GM19238 (cell line): ENCODE data around the gene RBMS1.

Experiments
- DNase-seq: peaks from one replicate; pipeline ENCODE4 v3.0.0; 2011; ENCODE audit warnings: low spot score; ENCODE audit not compliant: insufficient read length

Gene RBMS1

DNA sequence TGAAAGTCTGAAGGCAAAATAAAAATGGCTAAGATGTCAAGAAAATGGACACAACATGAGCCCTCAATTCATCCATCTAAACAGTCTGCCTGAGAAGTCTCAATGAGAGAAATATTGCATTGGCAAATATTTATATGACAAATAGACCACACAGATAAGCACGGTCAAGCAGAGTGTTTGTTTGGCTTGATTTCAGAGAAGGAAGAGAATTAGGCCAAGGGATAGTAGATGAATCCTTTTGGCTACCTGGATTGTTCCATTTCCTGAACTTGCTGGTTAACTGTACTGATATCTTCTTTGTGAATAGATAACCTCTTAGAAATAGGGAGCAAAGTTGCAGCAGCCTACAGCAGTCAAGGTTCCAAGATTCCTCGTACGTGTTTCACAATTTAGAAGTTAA is 129.6 kb downstream of the RBMS1 start:
- no peak for DNase-seq

DNA sequence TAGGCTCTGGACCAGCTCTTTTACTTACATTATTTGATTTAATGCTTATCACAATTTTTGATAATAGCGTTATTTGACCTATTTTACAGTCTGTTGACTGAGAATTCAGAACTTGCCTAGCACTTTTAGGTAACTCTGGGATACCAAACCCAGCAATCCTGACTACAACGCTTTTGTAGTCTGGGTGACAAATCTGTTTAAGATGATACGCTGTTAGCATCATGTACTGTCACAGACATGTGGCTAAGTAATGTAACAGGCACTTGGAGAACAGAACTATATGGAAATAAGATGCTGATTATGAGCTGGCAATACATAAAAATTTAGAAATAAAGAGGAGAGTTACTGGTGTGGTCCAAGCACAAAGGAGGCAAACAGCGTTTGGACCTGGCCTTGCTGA is 130.6 kb downstream of the RBMS1 start:
- DNase-seq = no peak

DNA sequence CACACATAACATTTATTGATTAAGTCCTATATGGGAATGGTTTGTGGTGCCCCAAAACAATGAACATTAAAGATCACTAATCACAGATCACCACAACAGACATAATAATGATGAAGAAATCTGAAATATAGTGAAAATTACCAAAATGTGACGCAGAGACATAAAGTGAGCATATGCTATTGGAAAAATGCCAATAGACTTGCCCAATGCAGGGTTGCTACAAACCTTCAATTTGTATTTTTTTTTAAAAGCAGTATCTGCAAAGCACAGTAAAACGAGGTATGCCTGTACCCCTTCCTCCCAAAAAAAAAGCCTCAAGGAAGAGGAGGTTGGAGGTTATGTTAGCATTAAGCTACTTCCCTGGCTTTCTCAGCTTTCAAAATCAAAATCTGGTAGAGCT is 131.1 kb downstream of the RBMS1 start:
- no peak for DNase-seq

DNA sequence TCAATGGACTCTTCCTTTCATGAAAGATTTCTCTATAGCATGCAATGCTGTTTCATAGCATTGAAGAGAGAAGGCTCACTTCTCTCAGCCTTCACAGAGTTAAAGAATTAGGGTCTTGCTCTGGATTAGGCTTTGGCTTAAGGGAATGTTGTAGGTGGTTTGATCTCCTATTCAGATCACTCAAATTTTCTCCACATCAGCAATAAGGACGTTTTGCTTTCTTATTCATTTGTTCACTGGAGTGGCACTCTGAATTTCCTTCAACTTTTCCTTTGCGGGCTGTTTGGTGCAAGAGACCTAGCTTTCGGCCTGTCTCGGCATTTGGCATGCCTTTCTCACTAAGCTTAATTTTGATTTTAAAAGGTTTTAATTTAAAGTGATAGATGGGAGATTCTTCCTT is 131.6 kb downstream of the RBMS1 start:
- DNase-seq = no peak

DNA sequence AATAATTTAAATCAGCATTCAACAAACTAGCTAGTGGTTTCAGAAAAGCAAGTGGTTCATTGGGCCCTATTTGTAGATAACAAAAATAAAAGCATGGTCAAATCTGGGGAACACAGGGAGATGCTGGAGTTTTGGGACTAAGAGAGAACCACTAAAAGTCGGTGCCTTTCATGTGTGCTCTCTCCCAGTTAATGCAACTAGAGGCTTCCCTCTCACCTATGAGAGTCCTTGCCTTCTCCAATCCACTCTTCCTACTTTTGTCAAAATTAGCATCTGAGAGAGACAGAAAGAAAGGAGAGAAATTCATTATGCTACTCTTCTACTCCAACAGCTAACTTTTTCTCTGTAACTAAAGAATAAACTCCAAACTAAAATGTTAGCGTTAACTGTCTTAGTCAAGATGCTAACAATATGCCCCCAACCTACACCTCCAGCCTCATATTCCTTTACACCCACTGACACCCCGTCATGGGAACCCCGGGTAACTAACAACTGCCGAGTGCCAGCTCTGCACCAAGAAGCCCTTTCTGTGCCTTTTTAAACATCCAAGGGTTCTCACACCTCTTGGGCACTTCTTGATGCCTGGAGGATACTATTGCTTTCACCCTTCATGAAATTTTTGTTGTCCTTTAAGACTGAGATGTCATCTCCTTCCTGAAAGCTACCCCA is 133.4 kb downstream of the RBMS1 start:
- no peak for DNase-seq

DNA sequence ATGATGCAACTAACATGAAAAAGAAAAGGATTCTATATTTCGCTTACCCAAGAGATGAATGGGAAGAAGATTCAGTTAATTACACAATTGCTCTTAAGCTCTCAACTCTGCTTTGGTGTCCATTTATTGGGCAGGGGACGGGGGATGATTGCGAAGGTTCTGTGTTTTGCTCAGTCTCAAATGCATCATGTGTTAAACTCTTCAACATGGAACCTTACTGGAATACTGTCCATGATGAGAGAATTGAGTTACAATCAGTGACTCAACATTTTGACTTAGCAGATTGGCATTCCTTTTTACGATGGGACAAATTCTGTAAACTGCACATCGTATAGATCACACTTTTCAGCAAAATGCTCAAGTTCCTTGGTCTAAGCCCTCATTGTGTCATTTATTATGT is 135.6 kb downstream of the RBMS1 start:
- no peak for DNase-seq

DNA sequence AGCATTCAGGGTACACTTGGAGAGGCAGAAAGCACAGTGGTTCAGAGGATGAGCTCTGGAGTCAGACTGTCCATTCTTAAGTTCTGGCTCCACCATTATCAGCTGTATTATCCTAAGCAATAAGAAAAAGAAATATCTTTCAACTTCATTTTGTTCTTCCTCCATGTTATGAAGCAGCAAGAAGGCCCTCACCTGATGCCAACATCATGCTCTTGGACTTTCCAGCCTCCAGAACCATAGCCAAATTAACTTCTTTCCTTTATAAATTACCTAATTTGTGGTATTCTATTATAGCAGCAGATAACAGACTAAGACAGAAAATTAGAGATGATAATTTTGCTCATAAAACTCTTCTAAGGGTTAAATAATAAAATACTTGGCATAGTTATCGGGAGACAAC is 137.1 kb downstream of the RBMS1 start:
- DNase-seq = no peak

DNA sequence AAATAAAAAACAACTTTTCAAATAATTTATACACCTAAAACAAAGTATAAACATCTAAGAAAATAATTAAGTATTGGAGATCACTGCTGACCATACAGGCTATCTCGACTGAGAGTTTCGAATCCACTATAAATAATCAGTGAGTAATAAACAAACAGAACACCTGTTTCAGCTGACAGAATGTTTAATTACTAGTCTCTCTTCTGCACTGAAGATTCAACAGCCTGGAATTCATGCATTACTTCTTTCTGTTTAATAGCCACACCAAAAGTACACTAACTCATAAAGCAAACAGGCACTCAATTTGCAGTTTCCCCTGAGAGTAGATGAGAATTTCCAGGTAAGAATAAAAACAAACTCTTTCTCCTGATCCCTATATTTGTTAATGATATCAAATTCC is 138.5 kb downstream of the RBMS1 start:
- no peak for DNase-seq

DNA sequence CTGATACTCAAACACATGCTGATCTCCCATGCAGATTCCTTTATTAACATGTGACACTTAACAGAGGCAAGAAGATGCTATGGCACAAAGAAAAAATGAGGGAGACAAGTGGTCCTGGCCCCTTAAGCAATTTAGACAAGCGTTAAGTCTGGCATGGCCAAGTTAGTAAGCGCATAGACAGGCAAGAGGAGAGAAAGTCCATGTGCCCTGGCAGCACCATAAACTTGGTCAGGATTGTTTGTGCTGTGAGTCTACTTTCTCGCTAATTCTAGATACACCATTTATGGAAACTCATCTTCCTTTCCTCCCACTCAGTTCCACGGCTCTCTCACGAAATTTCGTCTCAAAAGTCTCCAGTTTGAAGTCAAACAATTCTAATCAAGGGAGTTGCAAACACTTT is 138.9 kb downstream of the RBMS1 start:
- no peak for DNase-seq

DNA sequence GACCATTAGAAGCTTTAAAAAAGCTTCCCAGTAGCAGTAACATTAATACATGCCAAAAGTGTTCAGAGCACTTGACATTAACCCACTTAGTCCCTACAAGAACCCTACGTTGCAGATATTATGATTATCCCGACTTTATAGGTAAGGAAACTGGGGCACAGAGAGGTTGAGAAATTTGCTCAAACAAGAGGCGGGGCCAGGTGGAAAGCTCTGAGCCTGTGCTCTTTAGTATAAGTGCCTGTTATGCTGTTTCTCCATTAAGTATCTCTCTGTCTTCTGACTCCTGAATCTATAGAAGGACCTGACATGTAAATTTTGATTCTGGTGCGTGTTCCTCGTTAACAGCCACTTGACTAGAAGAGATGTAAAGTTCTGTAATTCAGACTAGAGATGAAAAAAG is 139.8 kb downstream of the RBMS1 start:
- DNase-seq = no peak

DNA sequence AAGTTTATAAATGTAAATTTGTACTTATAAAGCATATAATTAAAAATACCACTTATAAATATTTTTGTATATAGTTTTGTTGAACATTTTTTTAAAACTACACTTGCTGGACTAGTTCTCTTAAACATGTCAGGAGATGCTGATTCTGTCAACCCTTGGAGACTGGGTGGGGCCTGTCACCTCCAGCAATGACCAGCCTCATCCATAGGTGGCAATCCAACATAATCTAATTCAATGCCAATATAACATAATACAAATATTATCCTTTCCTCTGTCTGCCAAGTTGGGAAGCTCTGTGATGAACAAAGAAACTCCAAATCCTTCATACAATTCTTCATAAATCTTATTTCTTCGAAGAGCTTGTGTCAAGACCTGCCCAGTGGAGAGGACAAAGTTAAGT is 140.4 kb downstream of the RBMS1 start:
- DNase-seq = no peak

DNA sequence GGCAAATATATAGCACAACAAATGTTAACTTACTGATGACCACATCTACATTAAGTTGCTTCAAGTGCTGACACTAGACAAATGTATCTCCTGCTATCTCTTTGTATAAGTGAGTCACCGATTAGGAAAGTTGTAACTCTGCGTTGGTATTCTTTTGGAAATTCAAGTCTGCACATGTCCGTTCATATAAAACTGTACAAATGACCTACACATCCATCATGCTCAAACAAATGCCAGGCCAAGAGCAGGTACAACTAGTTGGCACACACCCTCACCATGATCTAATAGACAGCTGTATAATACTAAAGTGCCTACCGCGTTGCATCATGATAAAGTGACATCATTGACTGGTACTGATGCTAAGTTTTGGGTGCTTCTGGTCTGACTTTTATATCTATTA is 141.1 kb downstream of the RBMS1 start:
- DNase-seq = no peak

DNA sequence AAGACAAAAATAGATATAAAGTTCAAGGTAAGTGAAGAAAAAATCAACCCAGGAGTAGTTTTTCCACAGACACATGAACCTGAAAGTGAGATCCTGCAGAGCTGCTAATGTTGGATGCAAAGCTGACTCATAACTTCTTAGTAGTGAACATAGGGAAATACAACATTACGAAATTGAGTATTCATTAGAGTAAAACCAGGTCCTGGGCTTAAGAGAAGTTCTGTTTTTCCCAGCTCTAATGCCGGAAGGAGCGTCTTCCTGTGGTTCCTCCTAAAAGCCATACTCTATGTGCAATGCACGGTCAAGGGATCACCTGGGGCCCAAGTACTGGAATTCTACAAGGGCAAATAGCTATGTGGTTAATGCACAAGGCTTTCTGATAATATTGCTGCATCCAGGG is 141.7 kb downstream of the RBMS1 start:
- no peak for DNase-seq

DNA sequence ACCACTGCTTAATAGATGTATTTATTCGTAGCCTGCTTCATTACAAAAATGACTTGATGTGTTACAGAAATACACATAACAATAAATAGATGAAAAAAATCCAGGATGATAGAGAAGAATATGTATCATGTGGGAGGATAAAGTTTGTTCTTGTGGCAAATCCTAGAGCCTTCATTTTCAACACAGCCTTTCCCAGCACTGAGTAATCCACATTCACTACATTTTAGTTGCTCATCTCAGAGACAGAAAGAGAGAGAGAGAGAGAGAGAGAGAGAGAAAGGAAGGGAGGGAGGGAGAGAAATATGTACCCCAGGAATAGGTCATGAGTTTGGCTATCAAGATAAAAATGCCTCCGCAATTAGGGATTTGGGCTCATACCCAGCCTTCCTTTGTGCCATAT is 144.3 kb downstream of the RBMS1 start:
- DNase-seq = no peak

DNA sequence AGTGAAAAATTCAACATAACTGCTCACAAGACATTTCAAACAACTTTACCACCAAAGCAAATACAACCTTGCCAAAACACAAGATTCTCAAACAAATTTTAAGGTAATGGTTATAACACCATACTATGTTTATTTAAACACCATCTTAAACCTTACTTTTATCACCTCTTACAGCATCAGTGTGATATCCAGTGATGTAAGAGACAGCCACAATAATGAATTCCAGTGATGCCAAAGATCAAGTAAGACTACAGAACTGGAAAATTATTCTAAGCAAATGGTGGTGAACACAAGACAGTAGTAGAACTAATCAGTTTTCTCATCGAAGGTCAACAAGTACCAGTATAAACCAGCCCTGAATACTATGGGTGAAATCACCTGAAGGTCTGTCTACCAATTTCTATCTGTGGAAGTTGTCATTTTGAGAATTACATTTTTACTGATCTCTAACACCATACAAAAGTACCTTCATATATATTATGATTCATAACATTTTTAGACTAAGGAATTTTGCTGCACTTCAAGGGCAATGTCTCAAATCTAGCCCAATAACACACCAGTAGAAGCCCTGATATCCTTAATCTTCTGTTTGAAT is 146.2 kb downstream of the RBMS1 start:
- DNase-seq = no peak

DNA sequence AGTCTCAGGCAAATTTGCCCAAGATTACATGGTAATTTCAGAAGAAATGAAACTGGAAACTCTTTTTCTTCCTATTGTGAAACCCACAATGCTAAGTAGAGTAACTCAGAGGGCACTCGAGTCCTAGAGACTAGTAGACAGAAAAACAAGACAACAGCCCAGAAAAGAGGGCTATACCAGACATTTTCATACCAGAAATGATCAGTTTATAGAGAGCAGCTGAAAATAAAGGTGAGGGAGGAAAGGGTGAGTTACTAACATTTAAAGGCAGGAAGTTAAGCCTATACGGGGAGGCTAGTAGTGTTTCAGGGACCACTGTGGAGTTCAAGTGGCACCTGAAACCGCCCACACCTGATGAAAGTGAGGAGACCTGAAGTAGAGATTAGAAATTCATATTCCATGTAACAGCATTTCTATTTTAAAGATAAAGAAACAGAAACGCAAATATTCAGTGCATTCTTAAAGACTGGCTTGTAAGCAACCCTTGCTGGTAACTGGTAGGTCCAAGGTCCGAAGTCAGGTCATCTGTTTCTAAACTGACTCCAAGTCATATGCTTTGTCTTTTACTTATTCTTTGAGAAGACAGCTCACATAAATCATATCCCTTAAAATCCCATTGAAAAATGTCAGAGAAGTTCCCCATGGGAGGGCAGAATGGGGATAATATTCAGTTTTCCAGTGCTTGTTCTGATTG is 148.4 kb downstream of the RBMS1 start:
- DNase-seq = no peak

DNA sequence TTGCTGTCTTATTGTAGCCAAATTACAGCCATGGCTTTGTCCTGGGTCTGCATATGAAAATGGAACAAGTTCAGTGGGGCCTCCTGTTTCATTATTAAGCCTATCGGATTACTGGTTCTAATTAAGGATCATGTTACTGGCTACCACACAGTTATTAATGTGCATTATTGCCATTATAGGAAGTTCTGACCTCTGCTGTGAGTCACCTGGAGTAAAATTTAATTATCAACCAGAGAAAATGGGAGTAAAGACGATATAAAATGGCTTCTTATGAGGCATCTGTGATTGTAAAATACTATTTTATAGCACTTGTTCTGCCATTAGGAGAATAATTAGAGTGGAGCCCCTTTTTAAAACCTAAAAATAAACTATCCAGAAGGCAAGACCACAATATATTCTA is 150.2 kb downstream of the RBMS1 start:
- DNase-seq = no peak

DNA sequence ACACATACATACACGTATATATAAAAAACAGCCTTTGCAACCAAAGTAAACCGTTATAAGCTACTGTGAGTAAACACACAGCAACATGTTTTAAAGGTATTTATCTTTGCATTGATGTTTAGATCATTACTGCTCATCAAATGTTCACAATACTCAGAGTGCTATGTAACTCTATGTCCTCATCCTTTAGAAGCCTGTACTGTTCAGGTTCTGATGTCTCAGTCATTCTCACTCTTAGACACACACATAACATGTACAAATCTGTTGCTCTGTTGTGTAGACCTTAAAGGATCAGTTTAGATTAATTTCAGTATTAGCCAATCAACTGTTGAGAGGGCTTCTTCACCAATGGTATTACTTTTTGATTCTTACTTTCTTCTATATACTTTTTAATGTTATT is 153.9 kb downstream of the RBMS1 start:
- DNase-seq = no peak

DNA sequence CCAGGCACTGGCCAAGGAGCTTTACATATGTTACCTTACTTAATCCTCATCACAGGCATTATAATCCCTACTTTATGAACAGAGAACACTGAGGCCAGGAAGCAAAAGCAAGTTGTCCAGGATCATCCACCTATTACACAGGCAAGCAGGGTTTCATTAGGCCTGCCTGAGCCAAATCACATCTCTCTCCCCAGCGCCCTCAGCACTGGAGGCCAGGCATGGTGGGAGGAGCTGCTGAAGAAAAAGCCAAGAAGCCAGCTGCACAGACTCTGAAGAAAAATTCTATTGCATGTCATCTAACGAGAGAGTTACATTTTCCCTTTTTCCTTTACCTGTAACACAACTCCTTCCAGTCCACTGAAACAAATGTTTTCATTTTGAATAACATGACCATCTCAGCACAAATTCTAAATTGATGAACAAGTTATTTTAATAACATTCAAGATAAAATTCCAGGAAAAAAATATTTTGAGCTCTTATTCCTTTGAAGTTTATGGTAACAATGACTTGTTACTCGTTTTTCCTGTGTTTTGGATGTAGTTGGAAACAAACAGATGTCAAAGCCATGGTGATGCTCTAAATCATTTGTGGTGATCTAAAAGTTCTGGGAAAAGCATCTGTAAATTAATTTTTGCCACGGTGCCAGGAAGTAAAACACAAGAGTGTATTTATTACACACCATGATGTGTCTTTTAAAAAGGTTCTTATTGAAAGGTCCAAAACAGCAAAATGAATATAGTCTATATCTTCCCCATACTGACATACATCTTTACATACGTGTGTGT is 154.5 kb downstream of the RBMS1 start:
- no peak for DNase-seq

DNA sequence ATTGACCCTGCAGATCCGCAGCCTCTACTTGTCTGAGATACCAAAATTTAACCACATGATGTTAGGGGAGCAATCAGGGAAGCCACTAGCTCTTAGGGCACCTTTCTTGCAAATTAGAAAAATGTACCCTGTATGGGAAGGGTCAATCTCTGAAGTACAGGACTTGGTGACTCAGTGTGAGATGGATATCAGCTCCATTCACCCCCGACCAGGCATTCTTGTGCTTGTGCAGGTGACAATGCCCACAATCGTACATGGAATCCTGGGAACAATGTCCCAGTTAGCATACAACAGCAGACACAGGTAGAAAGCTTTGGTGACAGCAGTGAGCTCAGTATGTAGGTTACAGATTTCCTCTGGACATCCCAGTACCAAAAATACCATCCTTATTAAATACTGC is 155.9 kb downstream of the RBMS1 start:
- no peak for DNase-seq

DNA sequence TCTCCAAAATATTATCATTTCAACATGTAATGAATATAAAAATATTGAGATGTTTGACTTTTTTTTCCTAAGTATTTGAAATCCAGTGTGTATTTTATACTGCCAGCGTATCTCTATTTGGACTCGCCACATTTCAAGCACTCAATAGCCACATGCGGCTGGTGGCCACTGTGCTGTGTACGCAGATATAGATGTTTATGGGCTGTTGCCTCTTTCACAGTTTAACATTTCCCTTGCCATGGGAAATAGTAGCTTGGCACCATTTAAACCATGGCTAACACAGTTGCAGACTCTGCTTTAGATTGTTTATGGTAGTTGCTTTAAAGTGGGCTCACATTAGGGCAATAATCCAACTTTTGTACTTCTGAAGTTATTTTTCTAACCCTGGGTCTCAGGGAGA is 157.0 kb downstream of the RBMS1 start:
- DNase-seq = no peak

DNA sequence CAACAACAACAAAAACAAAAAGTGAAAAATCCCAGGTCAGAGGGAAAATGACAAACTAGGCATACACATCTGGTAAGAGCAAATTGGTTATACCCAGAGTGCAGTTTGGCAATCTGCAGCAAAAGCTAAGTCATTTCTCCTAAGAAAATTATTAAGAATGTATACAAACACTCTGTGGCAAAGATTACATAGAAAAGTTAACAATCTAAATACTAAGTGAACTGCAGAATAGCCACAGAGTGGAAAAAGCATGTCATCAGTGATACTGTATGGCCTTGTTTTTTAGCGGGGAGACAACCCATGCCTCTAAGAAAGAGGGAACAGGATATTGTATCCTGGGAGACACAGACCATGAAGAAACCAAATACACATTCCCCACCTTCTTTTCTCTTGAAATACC is 157.5 kb downstream of the RBMS1 start:
- DNase-seq = no peak
